Measurements from ENCODE around the gene FBXW11.
A peak's percentile ranks its signal among the peaks of the same experiment; 100 is the strongest.
"Not testable (repeated sequence)": the region's sequence is repeated elsewhere in the genome, so short reads cannot be mapped to it uniquely, and the experiment has no call there.

FBXW11 gene

GRCh38 chr5:171945476-171945875, 61.0 kb downstream of the FBXW11 start:
- H3K4me3 ChIP-seq (ENCODE audit: low read length) = no peak overlapping the region
- DNase-seq (ENCODE audit: low read depth) = no peak
- TF ChIP-seq CTCF (conservative IDR thresholded peaks at IDR 0.05; ENCODE audit: low read length) = no peak

GRCh38 chr5:171945066-171945465, 61.4 kb downstream of the FBXW11 start:
- H3K4me3 ChIP-seq (ENCODE audit: low read length) = no peak overlapping the region
- TF ChIP-seq CTCF (conservative IDR thresholded peaks at IDR 0.05; ENCODE audit: low read length) = no peak
- DNase-seq (ENCODE audit: low read depth) = peak; percentile 44

- not testable (repeated sequence) for DNase-seq (ENCODE audit: low read depth); H3K4me3 ChIP-seq (ENCODE audit: low read length)
Measured at GRCh38 chr5:171942112-171942516, 64.3 kb downstream of the FBXW11 start.

GRCh38 chr5:171941675-171942074, 64.8 kb downstream of the FBXW11 start:
- not testable (repeated sequence) for DNase-seq (ENCODE audit: low read depth); H3K4me3 ChIP-seq (ENCODE audit: low read length)

GRCh38 chr5:171941275-171941674, 65.2 kb downstream of the FBXW11 start:
- DNase-seq (ENCODE audit: low read depth); H3K4me3 ChIP-seq (ENCODE audit: low read length): not testable (repeated sequence)

GRCh38 chr5:171939951-171940350, 66.5 kb downstream of the FBXW11 start:
- no peak overlapping the region for H3K4me3 ChIP-seq (ENCODE audit: low read length)
- no peak for DNase-seq (ENCODE audit: low read depth)
- TF ChIP-seq CTCF (conservative IDR thresholded peaks at IDR 0.05; ENCODE audit: low read length) = no peak

GRCh38 chr5:171938358-171938757, 68.1 kb downstream of the FBXW11 start:
- no peak for DNase-seq (ENCODE audit: low read depth)
- TF ChIP-seq CTCF (conservative IDR thresholded peaks at IDR 0.05; ENCODE audit: low read length) = no peak
- no peak overlapping the region for H3K4me3 ChIP-seq (ENCODE audit: low read length)

- no peak for DNase-seq (ENCODE audit: low read depth)
- no peak for TF ChIP-seq CTCF (conservative IDR thresholded peaks at IDR 0.05; ENCODE audit: low read length)
- no peak overlapping the region for H3K4me3 ChIP-seq (ENCODE audit: low read length)
Measured at GRCh38 chr5:171937351-171937750, 69.1 kb downstream of the FBXW11 start.

- no peak for DNase-seq (ENCODE audit: low read depth)
- no peak overlapping the region for H3K4me3 ChIP-seq (ENCODE audit: low read length)
- no peak for TF ChIP-seq CTCF (conservative IDR thresholded peaks at IDR 0.05; ENCODE audit: low read length)
Measured at GRCh38 chr5:171934586-171934985, 71.9 kb downstream of the FBXW11 start.

Data from AG10803 (cell line).